GM12878 (cell line): Measurements from ENCODE around the gene ABHD17C. TPM values are rescaled to one million over a fixed set of nuclear protein-coding genes. Genes with fewer than 3 reads are reported as not detected.

ENCODE experiments used
- ATAC-seq: fragments of 200-7000 bp; cut with Tn5 transposase; 3 replicates; pipeline ENCODE4 v1.9.1; 2020; ENCODE audit warnings: mild to moderate bottlenecking, moderate library complexity
- BruUV-seq: library from RNA; stranded (reverse); fragments of 400-500 nt; replicated peaks from 2 replicates; lab custom pipeline; 2021; lab: Mats Ljungman, UMichigan
- CTCF ChIA-PET: fragments of 300-600 bp; sonication (Branson Sonifier 250); formaldehyde crosslinking; extraction: SDS; loops from one replicate; lab custom pipeline; 2021; ENCODE audit warnings: inconsistent platforms; lab: Yijun Ruan, JAX
- POLR2A ChIA-PET: fragments of 350-600 bp; formaldehyde crosslinking; extraction: SDS; loops from one replicate; lab custom pipeline; 2021; ENCODE audit warnings: inconsistent platforms; lab: Charles Lee
- RAD21 ChIA-PET: fragments of 300-600 bp; sonication (Branson Sonifier 250); formaldehyde crosslinking; loops from one replicate; lab custom pipeline; 2023; ENCODE audit warnings: antibody characterized with exemption; ENCODE audit not compliant: unreplicated experiment; lab: Charles Lee
- SMC1A ChIA-PET: fragments of 300-600 bp; sonication (Branson Sonifier 250); formaldehyde crosslinking; loops from one replicate; lab custom pipeline; 2023; ENCODE audit not compliant: unreplicated experiment, uncharacterized antibody; lab: Charles Lee
- DNase-seq: peaks from one replicate; pipeline ENCODE4 v3.0.0-alpha.2; 2011; ENCODE audit warnings: low read depth, low spot score
- FAIRE-seq: peaks from 3 replicates; lab custom pipeline; 2011; peaks lifted over from hg19 to GRCh38; lab: Jason Lieb, UNC
- H2AFZ ChIP-seq: 2 replicates; pipeline ENCODE4 v1.6.0; 2011; ENCODE audit warnings: low read depth, low read length, control low read depth; ENCODE audit not compliant: control insufficient read depth
- H3K27ac ChIP-seq: 2 replicates; pipeline ENCODE4 v1.5.1; 2011; ENCODE audit warnings: control low read depth; ENCODE audit not compliant: control insufficient read depth, insufficient read depth
- H3K27me3 ChIP-seq, 2 experiments: replicated peaks in 1 of 2; 2 replicates each; pipeline versions ENCODE4 v1.6.0 to v1.6.1; 2011; ENCODE audit warnings: low read length in 1 of 2; ENCODE audit not compliant: control insufficient read depth in 2 of 2, insufficient read depth in 2 of 2
- H3K36me3 ChIP-seq, 2 experiments: 2 replicates each; pipeline ENCODE4 v1.5.1; 2011; ENCODE audit warnings: low read length in 1 of 2; ENCODE audit not compliant: control insufficient read depth in 2 of 2, insufficient read depth in 2 of 2
- H3K4me1 ChIP-seq: 2 replicates; pipeline ENCODE4 v1.6.1; 2011; ENCODE audit warnings: mild to moderate bottlenecking, low read length, moderate library complexity, mixed read lengths; ENCODE audit not compliant: control insufficient read depth, insufficient read depth
- H3K4me2 ChIP-seq: 2 replicates; pipeline ENCODE4 v1.6.0; 2011; ENCODE audit warnings: control low read depth; ENCODE audit not compliant: control insufficient read depth, insufficient read depth
- H3K4me3 ChIP-seq: fragments of 200-600 bp; sonication (generic); 2 replicates; pipeline ENCODE4 v1.5.1; 2016
- H3K79me2 ChIP-seq: 2 replicates; pipeline ENCODE4 v1.6.0; 2011; ENCODE audit warnings: low read length; ENCODE audit not compliant: control insufficient read depth, insufficient read depth
- H3K9ac ChIP-seq: 2 replicates; pipeline ENCODE4 v1.8.0; 2011; ENCODE audit warnings: low read length, control low read depth, mixed read lengths; ENCODE audit not compliant: control insufficient read depth, insufficient read depth
- H3K9me3 ChIP-seq: replicated peaks from 3 replicates; pipeline ENCODE4 v1.5.1; 2011; ENCODE audit warnings: mild to moderate bottlenecking, low read length; ENCODE audit not compliant: control insufficient read depth, insufficient read depth
- H4K20me1 ChIP-seq: 2 replicates; pipeline ENCODE4 v1.6.0; 2011; ENCODE audit not compliant: control insufficient read depth, insufficient read depth
- CBX3 ChIP-seq: fragments of 200-600 bp; sonication (generic); IDR thresholded peaks from 2 replicates; pipeline ENCODE4 v1.6.1; 2016; ENCODE audit warnings: low read depth, borderline replicate concordance
- CHD1 ChIP-seq: IDR thresholded peaks from 2 replicates; pipeline ENCODE4 v1.6.1; 2012; ENCODE audit warnings: low read depth, low read length, improper control_type of control experiment
- E2F8 ChIP-seq: fragments of 450-650 bp; IDR thresholded peaks from 2 replicates; pipeline ENCODE4 v1.6.1; 2018; ENCODE audit warnings: mild to moderate bottlenecking, low read depth, moderate library complexity; ENCODE audit not compliant: partially characterized antibody
- ESRRA ChIP-seq: IDR thresholded peaks from 2 replicates; pipeline ENCODE4 v1.6.1; 2012; ENCODE audit warnings: mild to moderate bottlenecking, low read length, improper control_type of control experiment
- FOS ChIP-seq: IDR thresholded peaks from 3 replicates; pipeline ENCODE4 v1.6.1; 2011; ENCODE audit warnings: borderline replicate concordance; ENCODE audit not compliant: insufficient read length; ENCODE audit errors: extremely low read depth
- IKZF1 ChIP-seq: fragments of 450-650 bp; conservative IDR thresholded peaks from 2 replicates; pipeline ENCODE4 v1.6.1; 2017; ENCODE audit warnings: antibody characterized with exemption, mild to moderate bottlenecking
- NBN ChIP-seq: fragments of 450-650 bp; IDR thresholded peaks from 2 replicates; pipeline ENCODE4 v1.6.1; 2016
- SMARCA5 ChIP-seq: fragments of 450-650 bp; IDR thresholded peaks from 2 replicates; pipeline ENCODE4 v1.6.1; 2017; ENCODE audit warnings: mild to moderate bottlenecking
- TBL1XR1 ChIP-seq: IDR thresholded peaks from 2 replicates; pipeline ENCODE4 v1.6.1; 2012; ENCODE audit warnings: low read depth, low read length, improper control_type of control experiment
- WGBS: methylation state at CpG from one replicate; pipeline ENCODE4 v1.1.6; 2016; ENCODE audit warnings: low lambda C conversion rate; ENCODE audit not compliant: insufficient replicate concordance, insufficient coverage; ENCODE audit errors: missing lambda C conversion rate; 5-methylcytosine and 5-hydroxymethylcytosine counted together
- in situ Hi-C: fragments of 300-500 bp; cut with MboI; formaldehyde crosslinking; loops from 9 replicates; pipeline ENCODE4 v1.14.3; 2018; ENCODE audit warnings: mixed read lengths
- intact Hi-C: fragments of 100-400 bp; cut with micrococcal nuclease; formaldehyde crosslinking; loops from one replicate; pipeline ENCODE4 v1.14.2; 2022; ENCODE audit not compliant: unreplicated experiment
- polyA plus RNA-seq, 11 experiments: library from polyadenylated mRNA; depleted of rRNA in 4 of 11; unstranded in 6 of 11; stranded (reverse) in 5 of 11; fragments of >200 nt; fragmentation: Nextera tagmentation in 4 of 11; fragmentation: Illumina TruSeq in 1 of 11; extraction: Ambion mirVana in 4 of 11; extraction: Trizol in 1 of 11; gene quantifications; 1 replicate in 1 of 11; 2 replicates in 10 of 11; pipeline versions ENCODE4 v1.2.1 to v1.2.3, GENCODE V29; 2011 to 2016; ENCODE audit warnings: inconsistent platforms in 2 of 11, missing spikeins in 2 of 11, low read depth in 1 of 11
- total RNA-seq, 4 experiments: library from RNA; depleted of rRNA in 3 of 4; stranded (reverse); fragments of >200 nt in 3 of 4; fragmentation: Illumina TruSeq in 1 of 4; extraction: Trizol in 1 of 4; gene quantifications; 2 replicates each; pipeline versions ENCODE4 v1.2.1 to v1.2.3, GENCODE V29; 2013 to 2021
- TF ChIP-seq, protein P1 (sequence below): fragments of 450-650 bp; IDR thresholded peaks from 2 replicates; pipeline ENCODE4 v1.6.1; 2016; ENCODE audit warnings: mild to moderate bottlenecking

The ABHD17C gene
- total and polyA plus RNA-seq, 10 of the 15 experiments (the other 5 are each of a cell fraction or from before 2014, with no cell fraction given): 0.92 to 11.4 (median 5.5) TPM

- no peak for TF ChIP-seq E2F8
Observed at GRCh38 chr15:80697075-80697685, 2.1 kb downstream of the ABHD17C start (continued).

DNA sequence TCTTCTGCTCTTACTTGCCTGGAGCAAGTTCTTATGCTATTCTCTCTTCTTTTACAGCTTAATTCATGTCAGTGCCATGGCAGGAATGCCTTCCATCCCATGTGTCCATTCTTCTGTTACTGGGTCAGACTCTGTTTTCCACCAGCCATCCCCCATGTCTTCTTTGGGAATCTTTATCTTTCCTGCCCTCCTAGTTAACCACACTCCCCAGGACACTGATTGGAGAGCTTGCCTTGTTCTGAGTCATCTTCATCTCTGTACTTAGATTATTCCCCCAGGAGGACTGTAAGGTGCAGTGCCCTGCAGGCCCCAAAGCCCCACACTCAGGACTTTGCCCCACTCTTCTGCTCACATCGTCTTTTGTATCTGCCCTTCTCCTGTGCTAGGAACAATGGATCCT lies 3.6 kb downstream of the ABHD17C start:
- no peak overlapping the region for H3K27ac ChIP-seq
- no peak overlapping the region for H3K9ac ChIP-seq
- TF ChIP-seq CBX3 (no peak), ESRRA (no peak), FOS (no peak), CHD1 (no peak), NBN (no peak), IKZF1 (no peak), SMARCA5 (no peak), TBL1XR1 (no peak)
- TF ChIP-seq, protein P1, sequence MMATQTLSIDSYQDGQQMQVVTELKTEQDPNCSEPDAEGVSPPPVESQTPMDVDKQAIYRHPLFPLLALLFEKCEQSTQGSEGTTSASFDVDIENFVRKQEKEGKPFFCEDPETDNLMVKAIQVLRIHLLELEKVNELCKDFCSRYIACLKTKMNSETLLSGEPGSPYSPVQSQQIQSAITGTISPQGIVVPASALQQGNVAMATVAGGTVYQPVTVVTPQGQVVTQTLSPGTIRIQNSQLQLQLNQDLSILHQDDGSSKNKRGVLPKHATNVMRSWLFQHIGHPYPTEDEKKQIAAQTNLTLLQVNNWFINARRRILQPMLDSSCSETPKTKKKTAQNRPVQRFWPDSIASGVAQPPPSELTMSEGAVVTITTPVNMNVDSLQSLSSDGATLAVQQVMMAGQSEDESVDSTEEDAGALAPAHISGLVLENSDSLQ: no peak
- peaks cover 17% of the 10 kb centered on the region for H3K79me2 ChIP-seq
- no peak overlapping the region for H2AFZ ChIP-seq
- ChIA-PET CTCF (interaction anchor here (1.4 kb wide), 1 partner anchor 78 kb away, joined by 3 read pairs; no protein-coding TSS in a partner anchor), SMC1A (interaction anchor here (1.2 to 1.5 kb wide), 2 partner anchors 14 to 24 kb away, joined by 3 to 5 read pairs; no protein-coding TSS in a partner anchor), POLR2A (interaction anchor here (0.5 kb wide), 1 partner anchor 550 kb away, joined by 3 read pairs; no protein-coding TSS in a partner anchor), RAD21 (no interaction called here)
- 0 out of 2 replicates have a peak overlapping the region, but pooled peaks have one; percentile 35 for H3K4me2 ChIP-seq
- H3K27me3 ChIP-seq: no peaks in the 10 kb centered on the region
- H3K36me3 ChIP-seq: no peaks in the 10 kb centered on the region
- DNase-seq (no peak), ATAC-seq (no peak), FAIRE-seq (no peak)
- intact Hi-C loops (loop anchor here (5.0 kb wide), 1 partner anchor 624 kb away; the partner anchor contains the start of gene STARD5), in situ Hi-C loops (no loop called here)
- peaks cover 3% of the 10 kb centered on the region; the same call in 1 of the 2 replicates for H3K4me1 ChIP-seq
- WGBS: 100% methylated on average over 1 of the region's 1 CpG
- BruUV-seq: no TSS peak
- H3K9me3 ChIP-seq: no peaks in the 10 kb centered on the region
- H4K20me1 ChIP-seq: no peaks in the 10 kb centered on the region
- H3K4me3 ChIP-seq: no peak overlapping the region
